Measurements from ENCODE around the gene TGFB2.

DNA sequence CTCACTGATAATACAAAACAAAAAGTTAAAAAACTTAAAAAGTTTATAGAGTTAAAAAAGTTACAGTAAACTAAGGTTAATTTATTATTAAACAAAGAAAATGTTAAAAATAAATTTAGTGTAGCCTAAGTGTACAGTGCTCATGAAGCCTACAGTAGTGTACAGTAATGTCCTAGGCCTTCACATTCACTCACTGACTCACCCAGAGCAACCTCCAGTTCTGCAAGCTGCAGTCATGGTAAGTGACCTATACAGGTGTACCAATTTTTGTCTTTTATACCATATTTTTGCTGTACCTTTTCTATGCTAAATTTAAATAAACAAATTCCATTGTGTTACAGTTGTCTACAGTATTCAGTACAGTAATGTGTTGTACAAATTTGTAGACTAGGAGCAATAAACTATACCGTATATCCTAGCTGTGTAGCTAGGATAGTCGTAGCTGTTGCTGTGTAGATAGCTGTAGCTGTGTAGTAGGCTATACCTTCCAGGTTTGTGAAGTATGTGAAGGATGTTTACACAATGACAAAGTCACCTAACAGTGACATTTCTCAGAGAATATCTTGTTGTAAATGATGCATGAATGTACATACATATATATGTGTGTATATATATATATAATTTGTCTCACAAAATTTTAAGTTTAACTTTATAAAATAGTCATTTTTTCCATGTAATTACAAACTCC, 140.2 kb downstream of the TGFB2 start:
- TF ChIP-seq, protein P1, sequence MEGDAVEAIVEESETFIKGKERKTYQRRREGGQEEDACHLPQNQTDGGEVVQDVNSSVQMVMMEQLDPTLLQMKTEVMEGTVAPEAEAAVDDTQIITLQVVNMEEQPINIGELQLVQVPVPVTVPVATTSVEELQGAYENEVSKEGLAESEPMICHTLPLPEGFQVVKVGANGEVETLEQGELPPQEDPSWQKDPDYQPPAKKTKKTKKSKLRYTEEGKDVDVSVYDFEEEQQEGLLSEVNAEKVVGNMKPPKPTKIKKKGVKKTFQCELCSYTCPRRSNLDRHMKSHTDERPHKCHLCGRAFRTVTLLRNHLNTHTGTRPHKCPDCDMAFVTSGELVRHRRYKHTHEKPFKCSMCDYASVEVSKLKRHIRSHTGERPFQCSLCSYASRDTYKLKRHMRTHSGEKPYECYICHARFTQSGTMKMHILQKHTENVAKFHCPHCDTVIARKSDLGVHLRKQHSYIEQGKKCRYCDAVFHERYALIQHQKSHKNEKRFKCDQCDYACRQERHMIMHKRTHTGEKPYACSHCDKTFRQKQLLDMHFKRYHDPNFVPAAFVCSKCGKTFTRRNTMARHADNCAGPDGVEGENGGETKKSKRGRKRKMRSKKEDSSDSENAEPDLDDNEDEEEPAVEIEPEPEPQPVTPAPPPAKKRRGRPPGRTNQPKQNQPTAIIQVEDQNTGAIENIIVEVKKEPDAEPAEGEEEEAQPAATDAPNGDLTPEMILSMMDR (IDR thresholded peaks at IDR 0.05), result no peak
- TF ChIP-seq POLR2AphosphoS5 (IDR thresholded peaks at IDR 0.05), result no peak
- no peak for TF ChIP-seq POLR2A (IDR thresholded peaks at IDR 0.05; ENCODE audit: low read depth)
